Stimulated activated CD8-positive, alpha-beta memory T cell treated with anti-CD3 and anti-CD28 coated beads, Interleukin-7, amount 100 ng/mL, for 4 hours (primary cell): ENCODE results near the gene PIAS1.
"Not testable (repeated sequence)": the region's sequence is repeated elsewhere in the genome, so short reads cannot be mapped to it uniquely, and the experiment has no call there.

Experiments used
- DNase-seq, 2 donors: peaks; one replicate each; pipeline ENCODE4 v3.0.0-alpha.2; 2020; ENCODE audit warnings: low read depth in 2 of 2

Gene PIAS1

GRCh38 chr15:68183616-68184315 lies 129.7 kb downstream of the PIAS1 start:
- no peak for DNase-seq

- DNase-seq: no peak
These were observed 130.7 kb downstream of the PIAS1 start for GRCh38 chr15:68184616-68185480.

- DNase-seq: no peak
These were observed 132.7 kb downstream of the PIAS1 start for GRCh38 chr15:68186671-68187397.

- DNase-seq: no peak
These were observed 133.4 kb downstream of the PIAS1 start for GRCh38 chr15:68187559-68187958.

- DNase-seq: no peak
These were observed 134.5 kb downstream of the PIAS1 start for GRCh38 chr15:68188647-68189046.

GRCh38 chr15:68190048-68190447 lies 135.9 kb downstream of the PIAS1 start:
- no peak for DNase-seq

GRCh38 chr15:68191555-68191954 lies 137.4 kb downstream of the PIAS1 start:
- no peak for DNase-seq

GRCh38 chr15:68192117-68192516 lies 138.0 kb downstream of the PIAS1 start:
- no peak for DNase-seq

GRCh38 chr15:68192804-68193486 lies 138.8 kb downstream of the PIAS1 start:
- no peak for DNase-seq

- no peak for DNase-seq
These were observed 141.4 kb downstream of the PIAS1 start for GRCh38 chr15:68195336-68196112.

- no peak for DNase-seq
These were observed 142.5 kb downstream of the PIAS1 start for GRCh38 chr15:68196445-68197169.

- DNase-seq: no peak
These were observed 143.0 kb downstream of the PIAS1 start for GRCh38 chr15:68197170-68197492.

GRCh38 chr15:68197661-68198437 lies 143.7 kb downstream of the PIAS1 start:
- no peak for DNase-seq

- DNase-seq: no peak
These were observed 145.2 kb downstream of the PIAS1 start for GRCh38 chr15:68199340-68199739.

GRCh38 chr15:68200016-68200861 lies 146.1 kb downstream of the PIAS1 start:
- no peak for DNase-seq

- DNase-seq: no peak
These were observed 147.2 kb downstream of the PIAS1 start for GRCh38 chr15:68201153-68201878.

GRCh38 chr15:68201879-68202261 lies 147.8 kb downstream of the PIAS1 start:
- DNase-seq: no peak

GRCh38 chr15:68202994-68203393 lies 148.9 kb downstream of the PIAS1 start:
- DNase-seq: not testable (repeated sequence)
